NCI-H1436 treated with DMSO at 0.1 percent for 48 hours (cell line): ENCODE results near the gene RETN.

Experiments used
- DNase-seq: peaks from one replicate; lab custom pipeline; 2025; lab: John Stamatoyannopoulos, UW

RETN gene

GRCh38 chr19:7682175-7682855, 13.5 kb downstream of the RETN start:
- DNase-seq = no peak

- no peak for DNase-seq
These were observed 16.9 kb downstream of the RETN start for GRCh38 chr19:7685546-7686445.

- no peak for DNase-seq
These were observed 18.3 kb downstream of the RETN start for GRCh38 chr19:7687177-7687576.

DNA sequence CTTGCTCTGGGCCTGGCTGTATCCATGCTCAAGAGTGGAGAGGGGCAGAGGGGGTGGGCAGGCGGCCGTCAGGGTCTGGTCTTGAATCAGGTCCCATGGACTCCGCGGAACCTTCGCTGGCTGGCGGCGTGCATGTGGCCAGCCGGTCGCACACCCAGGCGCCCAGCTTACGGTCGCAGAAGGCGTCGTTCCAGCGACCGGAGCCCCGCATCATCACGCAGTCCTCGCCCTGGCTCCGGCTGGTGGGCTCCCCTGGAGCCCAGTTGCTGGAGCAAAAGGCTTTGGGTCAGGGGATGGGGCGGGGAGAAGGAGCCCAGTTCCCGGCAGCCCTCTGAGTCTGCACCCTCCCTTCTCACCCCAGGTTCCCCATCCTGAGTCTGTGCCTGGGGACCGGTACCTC, 20.3 kb downstream of the RETN start:
- no peak for DNase-seq

- DNase-seq = no peak
These were observed 22.0 kb downstream of the RETN start for GRCh38 chr19:7690779-7691258.

- DNase-seq = no peak
These were observed 22.6 kb downstream of the RETN start for GRCh38 chr19:7691497-7691896.

DNA sequence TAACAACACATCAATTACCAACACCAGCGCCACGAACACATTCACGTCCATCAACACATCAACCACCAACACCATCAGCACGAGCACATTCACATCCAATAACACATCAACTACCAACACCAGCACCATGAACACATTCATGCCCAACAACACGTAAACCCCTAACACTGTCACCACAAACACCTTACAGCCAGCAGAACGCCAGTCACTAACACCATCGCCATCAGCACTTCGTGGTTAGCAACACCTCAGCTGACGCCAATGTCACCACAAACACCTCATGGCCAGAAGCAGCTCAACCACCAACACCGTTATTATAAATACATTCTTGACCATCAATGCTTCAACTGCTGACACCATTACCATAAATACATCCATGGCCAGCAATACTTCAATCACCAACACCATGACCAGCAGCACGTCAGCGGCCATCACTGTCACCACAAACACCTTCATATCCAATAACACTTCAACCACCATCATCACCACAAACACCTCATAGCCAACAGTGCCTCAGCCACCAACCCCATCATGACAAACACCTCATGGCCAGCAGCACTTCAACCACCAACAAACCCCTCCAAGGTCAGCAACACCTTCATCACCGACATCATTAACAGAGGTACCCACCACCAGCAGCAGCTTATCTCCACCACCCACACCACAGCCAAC, 23.7 kb downstream of the RETN start:
- no peak for DNase-seq

DNA sequence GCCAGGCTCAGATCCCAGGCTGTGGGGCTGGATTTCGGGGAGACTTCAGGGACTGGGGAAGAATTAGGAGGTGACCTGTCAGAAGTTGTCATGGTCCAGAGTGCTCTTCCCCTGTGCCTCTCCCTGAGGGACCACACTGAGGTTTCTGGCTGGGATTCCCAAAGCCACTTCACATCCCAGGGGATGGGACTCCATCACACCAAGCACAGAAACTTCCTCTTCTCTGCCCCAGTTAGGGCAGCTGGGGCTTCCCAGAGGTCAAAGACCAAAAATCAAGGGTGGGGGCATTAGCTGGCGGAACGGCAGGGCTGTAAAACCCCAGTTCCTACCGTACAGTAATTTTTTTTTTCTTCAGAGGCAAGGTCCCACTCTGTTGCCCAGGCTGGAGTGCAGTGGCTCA, 25.6 kb downstream of the RETN start:
- no peak for DNase-seq

GRCh38 chr19:7697721-7698287, 29.0 kb downstream of the RETN start:
- no peak for DNase-seq

DNA sequence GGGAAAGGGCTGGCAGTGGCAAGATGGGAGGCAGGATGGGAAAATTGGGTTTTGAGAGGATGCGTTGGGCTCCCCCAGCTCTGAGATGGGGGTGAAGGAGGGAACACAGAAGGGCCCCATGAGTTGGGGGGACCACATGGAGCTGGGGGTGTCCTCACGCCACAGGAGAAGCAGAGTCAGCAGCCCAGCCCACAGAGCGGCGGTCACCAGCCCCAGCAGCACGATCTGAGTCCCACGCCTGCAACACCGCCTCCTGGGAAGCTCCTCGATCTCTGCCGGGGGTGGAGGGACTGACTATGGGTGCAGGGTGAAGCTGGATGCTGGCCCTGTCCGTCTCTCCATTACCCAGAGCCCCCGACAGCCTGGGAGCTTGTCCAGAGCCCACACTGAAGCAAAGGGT, 29.7 kb downstream of the RETN start:
- no peak for DNase-seq

GRCh38 chr19:7699003-7699402, 30.2 kb downstream of the RETN start:
- no peak for DNase-seq

DNA sequence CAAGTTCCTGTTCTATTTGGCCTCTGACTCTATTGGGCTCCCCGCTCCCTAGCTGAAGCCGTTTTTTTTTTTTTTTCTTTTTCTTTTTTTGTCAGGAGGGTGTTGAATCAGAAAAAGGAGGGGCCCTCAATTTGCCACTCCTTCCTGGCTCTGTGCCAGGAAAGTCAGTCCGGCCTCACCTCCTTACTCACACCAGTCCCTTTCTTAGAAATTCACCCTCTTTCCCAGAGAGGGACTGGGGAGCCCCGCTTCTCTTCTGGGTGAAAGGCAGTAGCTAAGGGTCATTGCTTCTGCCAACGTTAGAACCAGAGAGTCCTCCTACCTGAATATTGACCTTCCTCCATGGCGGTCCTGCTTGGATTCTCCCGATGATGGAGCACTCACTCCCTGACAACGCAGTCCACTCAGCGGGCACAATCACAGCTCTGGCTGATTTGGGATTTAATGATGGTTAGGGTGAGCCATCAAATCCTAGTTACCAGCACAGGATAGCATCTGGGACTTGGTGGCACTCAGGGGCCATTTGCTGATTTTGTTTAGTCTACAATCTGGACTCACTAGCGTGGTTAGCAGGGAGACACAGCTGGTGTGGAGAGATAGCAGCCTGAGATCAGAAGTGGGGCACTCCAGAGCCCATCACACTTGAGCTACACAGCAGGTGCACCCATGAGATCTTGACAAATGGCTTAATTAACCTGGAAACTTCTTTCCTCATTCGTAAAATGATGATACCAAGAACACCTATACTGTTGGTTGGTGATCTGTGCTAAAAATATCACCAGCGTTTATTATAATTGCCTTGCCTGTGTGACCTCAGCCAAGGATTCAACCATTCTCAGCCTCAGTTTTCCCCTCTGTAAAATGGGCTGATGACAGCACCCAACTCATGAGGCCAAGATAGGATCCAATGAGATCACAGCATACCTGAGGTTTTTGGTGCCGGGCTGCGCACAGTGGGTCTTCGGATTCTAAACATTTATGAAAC, 30.9 kb downstream of the RETN start:
- DNase-seq = no peak

DNA sequence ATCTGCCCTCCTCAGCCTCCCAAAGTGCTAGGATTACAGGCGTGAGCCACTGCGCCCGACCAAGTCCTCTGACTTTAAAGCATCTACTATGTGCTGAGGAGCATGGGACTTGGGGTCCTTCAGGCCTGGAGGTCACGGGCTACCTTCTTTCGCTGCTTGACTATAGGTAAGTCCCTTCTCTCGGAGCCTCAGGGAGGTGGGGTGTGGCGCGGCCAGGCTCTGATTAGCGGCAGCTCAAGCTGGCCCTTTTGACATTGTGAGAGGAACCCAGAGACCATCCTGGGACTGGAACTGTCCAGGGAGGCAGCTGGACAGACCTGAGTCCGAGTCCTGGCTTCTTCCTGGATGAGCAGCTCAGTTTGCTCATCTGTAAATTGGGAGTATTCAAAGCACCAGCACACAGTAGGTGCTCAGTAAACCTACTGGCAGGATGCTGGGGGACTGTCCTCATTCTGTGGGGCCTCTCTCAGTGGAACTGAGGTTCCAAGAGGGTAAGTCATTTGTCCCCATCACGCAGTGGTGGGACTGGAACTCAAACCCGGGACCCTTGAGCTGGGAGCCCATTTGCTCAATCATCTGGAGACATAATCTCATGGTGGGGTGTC, 32.3 kb downstream of the RETN start:
- DNase-seq = no peak

DNA sequence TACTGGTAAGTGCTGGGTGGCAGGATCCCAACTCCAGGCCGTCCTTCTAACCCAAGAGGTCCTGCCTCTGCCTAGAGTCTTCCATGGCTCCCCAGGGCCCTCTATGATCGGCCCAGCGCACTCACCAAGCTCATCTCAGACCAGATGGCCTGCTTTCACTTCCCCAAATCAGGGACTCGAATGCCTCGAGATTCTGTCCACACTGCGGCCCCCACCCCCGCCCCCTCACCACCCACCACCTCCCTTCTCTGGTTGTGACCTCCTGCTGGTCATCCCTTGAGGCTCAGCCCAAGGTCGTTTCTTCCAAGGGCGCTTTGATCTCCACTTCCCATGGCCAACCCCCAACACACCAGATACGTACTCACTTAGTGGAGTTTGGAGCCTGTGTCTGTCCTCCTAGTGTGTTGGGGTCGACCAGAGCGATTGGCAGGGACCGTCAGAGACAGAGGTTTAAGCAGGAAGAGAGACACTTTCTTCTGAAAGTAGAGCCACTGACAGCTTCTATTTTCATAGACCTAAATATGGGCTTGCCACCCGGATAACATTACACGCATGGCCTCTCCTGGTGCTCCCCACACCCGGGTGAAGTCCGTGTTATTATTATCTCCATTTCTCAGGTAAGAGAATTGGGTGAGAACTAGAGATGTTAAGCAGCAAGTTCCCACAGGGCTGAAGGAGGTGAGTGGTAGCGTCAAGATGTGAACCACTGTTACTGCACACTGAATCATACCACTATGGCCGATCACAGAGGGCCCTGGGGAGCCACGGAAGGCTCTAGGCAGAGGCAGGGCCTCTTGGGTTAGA, 33.0 kb downstream of the RETN start, which contains the start of gene FCER2:
Gene FCER2, minus strand, starts transcription at position 478 of the 804 bp plus-strand sequence. CDS start 2,371 bp downstream, outside the sequence.
- no peak for DNase-seq

DNA sequence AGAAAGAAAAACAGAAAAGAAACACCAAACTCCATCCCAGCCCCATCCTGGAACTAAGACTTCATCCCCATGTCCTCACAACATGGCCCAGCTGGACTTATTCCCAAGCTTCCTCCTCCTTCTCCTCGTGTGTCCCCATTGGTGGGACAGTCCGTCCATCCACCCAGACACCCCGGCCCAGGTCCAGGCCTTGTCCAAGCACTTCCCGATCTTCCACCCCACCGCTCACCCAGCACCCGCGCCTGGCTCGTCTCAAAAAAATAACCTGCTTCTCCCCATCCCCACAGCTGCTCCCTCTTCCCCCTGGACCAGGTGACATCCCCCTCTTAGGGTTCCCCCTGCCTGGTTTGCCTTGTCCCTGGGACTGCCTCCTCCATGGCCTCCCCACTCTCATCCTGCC, 34.5 kb downstream of the RETN start:
- no peak for DNase-seq

GRCh38 chr19:7704280-7705060, 35.6 kb downstream of the RETN start:
- no peak for DNase-seq

GRCh38 chr19:7705387-7706187, 36.7 kb downstream of the RETN start:
- no peak for DNase-seq
